Skin of body (tissue), 2 donors: ENCODE results near the gene ERICH6B. TPM values are rescaled to one million over a fixed set of nuclear protein-coding genes. Genes with fewer than 3 reads are reported as not detected.

Experiments
- DNase-seq: peaks from one replicate; lab custom pipeline; 2025; lab: John Stamatoyannopoulos, UW
- total RNA-seq: library from RNA; depleted of rRNA; stranded (reverse); fragments of >200 nt; gene quantifications from one replicate; pipeline ENCODE4 v1.2.3, GENCODE V29; 2014

ERICH6B gene
- total RNA-seq, 1 donor from 2014 or later = not detected

DNA sequence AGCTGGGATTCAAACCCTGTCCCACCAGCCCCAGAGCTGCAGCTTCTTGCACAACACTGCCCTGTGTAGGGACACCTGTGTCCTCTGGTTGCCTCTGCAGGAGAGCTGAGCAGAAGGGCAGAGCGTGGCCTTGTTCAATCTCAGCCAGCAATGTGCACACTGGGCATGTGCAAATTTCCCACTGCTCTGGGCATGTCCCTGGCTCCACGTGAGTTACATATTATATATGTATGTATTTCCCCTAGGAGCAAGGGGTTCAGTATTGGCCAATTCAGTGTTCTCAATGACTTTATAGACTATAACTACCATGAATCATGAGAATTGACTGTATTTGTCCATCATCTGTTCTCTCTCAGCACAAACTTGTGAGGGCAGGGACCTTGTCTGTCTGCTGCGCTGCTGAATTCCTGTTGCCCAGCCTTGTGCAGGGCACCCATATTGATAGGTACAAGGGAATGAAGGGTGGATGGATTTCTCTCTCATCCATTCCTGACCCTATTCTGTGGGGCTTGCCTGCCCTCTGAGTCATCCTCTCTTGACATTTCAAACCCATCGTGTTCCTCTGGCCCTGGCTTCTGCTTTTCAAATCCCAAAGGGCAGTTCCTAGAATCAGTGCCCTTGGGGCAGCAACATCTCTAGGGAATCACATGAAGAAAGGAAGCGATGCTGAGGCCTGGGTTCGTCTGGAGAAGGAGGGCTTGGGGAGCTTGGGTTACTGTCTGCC, 69.7 kb downstream of the ERICH6B start:
- no peak for DNase-seq

DNA sequence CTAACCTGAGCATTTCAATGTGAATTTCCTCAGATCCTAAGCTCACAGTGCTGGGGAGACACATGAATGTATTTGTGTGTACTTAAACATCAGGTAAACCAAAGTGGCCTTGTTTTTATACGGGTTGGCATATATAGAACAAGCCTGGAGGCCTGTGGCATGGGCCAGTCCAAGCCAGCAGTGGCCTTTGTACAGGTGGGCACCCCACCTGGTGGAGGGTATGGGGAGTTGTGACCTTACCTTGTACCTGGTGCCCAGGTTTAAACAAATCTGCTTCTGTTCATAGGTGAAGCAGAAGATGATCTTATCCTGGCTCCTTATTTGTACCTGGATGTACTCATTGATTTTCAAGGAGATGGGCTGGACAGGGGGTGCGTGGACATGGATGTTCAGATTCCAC, 71.0 kb downstream of the ERICH6B start:
- DNase-seq = no peak

DNA sequence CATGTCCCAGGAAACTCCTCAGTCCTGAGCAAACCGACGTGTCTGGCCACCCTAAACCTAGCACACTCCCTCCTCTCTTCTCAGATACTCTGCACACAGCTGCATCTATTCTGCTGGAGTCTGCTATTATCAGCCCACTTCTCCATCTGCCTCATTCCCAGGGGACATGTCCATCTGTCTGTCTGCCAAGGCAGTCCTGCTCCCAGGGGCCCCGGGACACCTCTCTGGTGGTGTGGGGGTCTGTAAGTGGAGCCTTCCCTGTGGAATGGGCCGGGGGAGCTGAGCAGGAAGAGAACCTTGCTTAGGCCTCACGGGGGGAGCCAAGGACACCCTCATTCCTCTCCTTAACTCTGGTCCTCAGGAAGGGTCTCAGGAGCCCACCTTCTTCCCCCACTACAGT, 72.7 kb downstream of the ERICH6B start:
- no peak for DNase-seq

DNA sequence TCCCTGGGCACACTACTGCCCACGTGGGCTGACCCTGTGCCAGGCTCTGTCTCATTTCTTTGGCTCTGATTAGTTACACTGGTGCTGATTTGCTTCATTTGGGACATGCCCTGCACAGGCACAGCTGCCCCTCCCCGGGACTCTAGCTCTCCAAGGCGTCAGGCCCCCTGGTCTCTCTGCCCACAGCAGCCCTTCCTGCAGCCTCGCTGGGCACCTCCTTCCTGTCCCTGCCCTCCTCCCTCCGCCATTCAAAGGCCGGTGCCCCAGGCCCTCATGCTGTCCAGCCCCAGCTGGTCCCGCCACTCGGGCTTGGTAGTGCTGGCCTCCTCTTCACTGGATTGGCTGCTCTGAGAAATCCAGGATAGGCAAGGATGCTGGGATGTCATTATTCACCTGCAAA, 73.1 kb downstream of the ERICH6B start:
- no peak for DNase-seq

DNA sequence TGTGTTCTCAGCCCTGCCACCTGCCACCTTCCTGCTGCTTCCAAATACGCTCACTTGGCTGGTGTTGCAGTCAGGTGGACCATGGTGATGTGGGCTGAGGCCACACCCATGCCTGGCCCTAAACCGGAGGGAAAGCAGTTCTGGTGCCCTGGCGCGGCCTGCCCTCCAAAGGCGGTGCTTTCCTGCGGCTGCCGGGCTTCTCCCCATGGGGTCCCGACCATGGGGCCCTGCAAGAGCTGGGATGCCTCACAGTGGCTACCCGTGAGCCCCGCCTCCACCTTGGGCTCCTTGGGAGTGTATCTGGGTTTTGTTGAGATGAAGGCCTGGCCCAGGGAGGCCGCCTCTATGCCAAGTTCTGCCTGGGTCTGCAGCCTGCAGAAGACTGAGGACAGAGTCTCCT, 73.7 kb downstream of the ERICH6B start:
- no peak for DNase-seq

DNA sequence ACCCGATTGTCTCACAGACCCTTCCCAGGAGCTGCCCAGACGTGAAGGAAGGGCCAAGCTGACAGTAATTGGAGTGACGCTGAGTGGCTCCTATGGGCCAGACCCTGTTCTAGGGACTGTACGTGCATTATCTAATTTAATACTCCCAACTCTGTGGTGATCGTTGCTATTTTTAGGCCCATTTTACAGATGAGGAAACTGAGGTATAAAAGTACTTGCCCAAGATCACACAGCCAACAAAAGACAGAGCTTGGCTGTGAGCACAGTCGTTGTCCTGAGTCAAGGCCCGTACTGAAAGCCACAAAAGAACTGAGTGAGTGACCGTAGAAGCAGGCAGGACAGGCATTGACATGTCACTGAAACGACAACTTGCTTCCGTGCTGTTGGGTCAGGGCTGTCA, 74.7 kb downstream of the ERICH6B start:
- DNase-seq = no peak

DNA sequence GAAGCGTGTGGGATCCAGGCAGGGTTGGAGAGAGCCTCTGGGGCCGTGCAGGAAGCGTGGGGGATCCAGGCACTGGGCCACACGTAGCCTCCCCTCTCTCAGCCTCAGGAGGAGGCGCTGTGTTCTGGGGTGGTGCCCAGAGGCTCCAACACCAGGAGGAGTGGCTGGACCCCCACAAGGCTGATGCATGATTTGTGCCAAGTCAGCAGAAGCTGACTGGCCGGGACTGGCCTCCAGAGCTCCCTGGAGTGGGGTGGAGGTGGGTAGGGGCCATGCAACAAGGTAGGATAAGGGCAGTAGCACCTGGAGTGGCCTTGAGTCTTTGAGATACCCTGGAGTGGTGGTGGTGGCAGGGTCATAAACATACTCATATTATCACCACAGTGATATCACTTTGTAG, 75.3 kb downstream of the ERICH6B start:
- no peak for DNase-seq

DNA sequence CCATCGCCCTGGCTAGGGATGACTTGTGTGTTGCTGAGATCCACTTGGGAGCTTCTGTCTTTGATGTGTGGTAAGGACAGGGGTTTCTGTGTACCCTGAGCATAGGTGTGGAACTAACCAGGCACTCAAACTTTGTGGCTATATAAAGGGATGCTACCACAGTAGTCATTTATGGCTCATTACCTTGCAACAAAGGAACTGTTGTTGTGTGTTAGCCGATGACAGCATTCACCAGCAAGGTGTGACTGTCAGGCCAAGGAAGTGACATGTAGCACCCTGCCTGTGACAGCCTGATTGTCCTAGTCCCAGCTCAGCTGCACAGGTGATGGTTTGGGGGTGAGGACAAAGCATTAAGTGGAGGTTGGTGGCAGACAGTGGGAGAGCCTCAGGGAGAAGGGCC, 77.2 kb downstream of the ERICH6B start:
- no peak for DNase-seq

DNA sequence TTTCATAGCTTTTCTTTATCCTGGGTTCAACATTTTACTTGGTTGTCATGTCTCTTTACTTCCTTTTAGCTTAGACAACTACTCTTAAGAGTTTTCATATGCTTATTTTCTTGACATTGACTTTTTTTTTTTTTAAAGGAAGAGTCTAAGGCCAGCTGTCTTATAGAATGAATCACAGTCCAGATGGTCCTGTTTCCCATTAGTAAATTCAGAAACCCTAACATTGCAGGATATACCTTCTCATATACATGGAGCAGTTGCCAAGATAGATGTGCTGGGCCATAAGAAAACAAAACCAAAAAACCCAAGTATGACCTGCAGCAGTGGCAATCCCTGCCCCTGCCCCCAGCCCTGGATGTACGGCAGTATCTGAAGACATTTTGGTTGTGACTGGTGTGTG, 78.0 kb downstream of the ERICH6B start:
- DNase-seq = no peak

DNA sequence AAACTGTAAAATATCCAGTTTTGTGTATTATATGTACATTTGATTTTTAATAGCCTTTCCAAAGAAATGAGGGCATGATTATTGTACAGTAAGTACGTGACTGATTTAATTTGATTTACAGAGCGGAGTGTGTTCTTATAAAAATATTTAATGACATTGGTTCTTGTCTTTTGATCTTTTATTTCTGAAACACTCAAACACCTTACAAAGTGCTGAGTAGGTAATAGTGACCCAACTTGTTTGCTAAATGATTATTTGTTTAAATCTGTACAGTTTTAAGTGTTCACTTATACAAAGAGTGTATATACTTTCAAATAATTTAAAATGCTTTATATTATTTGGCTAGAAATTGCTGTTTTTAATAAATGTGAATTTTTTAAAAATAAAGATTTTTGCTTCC, 79.3 kb downstream of the ERICH6B start:
- no peak for DNase-seq

DNA sequence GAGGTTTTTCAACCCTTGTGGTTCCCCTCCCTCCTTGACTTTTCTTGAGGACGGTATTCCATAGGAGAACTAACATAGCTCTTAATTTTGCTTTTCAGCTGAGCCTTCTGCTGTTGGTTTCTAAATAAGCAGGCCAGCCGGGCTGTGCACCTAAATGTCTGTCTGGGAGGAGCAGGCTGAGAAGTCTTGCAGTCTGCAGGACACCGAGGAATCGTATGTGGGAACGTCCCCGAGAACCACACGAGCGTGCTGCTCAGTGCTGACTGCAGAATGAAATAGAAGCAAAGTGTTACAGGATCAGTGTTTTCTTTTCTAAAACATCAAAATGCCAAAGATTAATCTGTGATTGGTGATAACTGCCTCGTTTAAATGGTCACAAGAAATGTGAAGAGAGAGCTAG, 80.9 kb downstream of the ERICH6B start:
- no peak for DNase-seq

DNA sequence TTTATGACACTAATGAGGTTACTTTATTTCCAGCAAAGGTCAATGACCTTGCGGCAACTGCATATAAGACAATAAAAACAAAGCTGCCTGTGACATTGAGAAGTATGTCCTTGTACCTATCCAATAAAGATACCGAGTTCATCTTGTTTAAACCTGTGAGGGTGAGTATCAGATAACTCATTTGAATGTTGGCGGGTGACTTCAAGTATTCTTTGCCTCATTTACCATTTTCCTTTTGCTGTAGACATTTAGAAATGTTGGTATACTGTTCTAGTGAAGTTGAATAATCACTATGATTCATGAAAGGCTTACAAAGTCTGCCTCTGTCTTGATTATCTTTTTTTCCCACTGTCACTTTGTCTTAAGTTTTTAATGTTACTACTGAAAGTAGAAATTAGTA, 85.8 kb downstream of the ERICH6B start:
- no peak for DNase-seq

DNA sequence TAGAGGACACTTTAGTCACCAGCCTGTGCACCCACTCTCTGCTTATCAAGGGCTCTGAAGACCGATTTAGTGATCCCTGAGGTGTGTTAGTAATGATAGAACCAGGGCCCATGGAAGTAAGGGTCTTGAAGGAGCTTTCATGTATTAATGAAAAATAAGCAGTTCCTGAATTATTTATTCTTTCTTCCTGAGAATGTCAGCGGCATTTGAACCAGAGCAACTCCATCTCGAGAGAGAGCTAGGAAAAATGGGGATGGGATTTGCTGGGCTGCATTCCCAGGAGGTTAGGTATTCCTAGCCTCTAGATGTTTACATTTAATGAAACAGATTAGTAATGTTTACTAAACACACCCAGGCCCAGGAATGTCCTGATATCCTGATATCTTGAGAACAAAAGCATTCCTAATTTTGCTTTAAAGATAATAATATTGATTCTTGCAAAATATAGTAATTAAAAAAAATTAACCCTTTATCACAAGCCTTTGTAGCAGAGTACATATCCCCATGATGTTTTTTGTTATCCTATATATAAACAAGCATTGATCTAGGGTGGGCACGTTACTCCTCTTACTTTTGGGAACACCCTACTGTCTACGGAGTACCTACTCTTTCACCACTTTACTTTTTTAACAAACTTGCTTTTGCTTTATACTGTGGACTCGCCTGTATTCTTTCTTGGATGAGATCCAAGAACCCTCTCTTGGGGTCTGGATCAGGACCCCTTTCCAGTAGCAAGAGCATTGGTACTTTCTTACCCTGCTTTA, 87.7 kb downstream of the ERICH6B start:
- DNase-seq = no peak

DNA sequence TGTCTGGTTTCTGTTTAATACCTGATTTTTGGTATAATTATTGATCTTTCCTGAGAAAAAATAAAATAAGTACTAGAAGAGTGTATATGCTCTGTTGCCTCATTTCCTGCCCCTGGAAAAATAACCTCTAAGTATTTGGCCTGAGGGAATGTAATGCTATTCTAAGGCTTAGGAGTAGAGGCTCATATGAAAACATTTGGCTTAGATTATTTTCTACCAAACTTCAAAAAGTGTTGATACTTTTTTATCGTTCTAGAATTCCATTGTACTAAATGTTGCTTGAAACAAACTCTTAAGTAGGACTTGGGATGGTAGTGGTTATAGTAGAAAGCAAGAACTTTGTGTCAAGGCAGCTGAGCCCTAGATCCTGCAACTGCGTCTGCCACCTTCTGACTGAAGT, 93.0 kb downstream of the ERICH6B start:
- DNase-seq = no peak

DNA sequence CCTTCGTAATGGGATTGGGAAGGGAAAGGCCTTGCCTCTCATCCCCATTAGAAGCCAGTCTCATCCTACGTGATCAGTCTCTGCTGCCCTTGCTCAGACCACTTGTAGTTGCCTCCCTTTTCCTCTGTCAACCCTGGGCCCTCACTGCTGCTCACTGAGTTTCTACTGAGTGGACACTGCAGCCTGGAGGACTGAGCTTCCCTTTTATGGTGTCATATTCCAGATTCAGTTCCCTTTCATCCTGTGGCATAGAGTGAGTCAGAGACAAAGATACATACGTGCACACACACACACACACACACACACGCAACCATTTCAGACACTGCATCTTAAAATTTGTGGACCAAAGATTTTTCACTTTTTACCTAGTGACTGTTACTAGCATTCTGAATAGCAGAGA, 94.2 kb downstream of the ERICH6B start:
- DNase-seq = no peak

DNA sequence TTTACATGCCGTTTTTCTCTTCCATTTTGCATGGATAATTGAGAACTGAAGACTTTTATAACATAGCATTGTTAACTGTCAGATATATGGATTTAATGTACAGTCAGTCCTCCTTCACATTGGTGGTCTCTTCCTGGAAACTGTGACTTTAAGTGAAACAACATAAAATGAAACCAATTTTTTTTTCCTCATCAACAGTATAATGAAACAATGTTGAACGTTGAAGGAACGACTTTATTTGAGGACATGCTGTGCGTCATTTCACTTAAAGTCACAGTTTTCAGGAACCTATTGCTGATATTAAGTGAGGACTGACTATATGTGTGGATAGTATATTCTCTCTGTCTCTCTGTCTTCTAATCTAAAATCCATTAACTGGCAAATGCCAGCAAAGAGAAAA, 96.0 kb downstream of the ERICH6B start:
- no peak for DNase-seq

DNA sequence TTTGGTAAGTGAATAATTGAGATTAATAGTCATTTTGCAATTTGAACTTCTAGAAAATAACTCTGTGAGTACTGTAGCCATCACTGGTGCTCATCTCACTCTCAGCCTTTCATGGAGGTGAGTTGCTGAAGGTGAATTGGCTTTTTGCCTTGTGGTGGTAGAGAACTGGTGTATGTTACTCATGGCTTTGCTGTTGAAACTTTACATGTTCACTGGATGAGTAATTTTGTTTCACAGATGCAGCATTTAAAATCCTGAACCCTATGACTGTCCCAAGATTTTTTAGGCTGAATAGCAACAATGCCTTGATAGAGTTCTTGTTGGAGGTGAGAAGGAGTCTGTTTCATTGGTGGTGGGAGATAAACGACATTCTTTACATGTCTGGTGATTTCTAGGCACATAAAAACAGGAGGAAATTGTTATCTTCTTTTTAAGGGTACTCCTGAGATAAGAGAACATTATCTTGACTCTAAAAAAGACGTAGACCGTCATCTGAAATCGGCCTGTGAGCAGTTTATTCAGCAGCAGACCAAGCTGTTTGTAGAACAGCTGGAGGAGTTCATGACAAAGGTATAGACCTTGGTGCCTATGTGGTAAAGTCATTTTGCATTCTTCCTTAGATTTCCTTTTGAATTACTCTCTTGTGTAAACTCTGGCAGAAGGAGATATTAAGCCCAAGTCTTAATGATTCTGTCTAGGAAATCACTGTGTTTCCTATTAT, 96.9 kb downstream of the ERICH6B start:
- no peak for DNase-seq

DNA sequence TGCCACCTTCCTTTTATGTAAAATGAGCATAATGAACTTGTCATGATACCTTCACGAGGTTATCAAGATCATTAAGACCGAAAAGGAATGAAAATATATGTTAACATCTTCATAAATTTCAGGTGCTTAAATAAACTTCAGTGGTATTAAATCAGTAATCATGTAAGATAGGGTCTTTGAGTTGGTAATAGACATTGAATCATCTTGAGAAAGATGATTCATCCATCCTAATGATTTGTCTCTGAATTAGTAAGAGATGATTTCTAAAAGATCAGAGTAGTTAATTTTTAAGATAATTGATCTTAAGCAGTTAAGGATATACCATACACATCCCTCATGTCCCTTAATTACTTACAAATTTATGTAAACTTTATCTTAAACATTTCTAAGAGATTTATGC, 98.8 kb downstream of the ERICH6B start:
- DNase-seq = no peak

DNA sequence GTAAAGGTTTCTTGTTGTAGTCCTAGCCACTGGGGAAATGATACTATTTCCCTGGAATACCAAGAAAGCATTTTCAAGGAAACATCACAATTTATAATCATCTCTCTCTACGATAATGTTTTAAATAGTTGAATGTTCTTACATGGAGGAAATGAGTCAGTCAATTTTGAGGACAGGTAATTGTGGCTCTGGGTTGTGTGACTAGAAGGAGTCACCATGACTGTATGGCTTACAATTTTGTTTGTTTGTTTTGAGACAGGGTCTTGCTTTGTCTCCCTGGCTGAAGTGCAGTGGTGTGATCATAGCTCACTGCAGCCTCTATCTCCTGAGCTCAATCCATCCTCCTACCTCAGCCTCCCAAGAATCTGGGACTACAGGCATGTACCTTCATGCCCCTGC, 103.4 kb downstream of the ERICH6B start:
- no peak for DNase-seq

DNA sequence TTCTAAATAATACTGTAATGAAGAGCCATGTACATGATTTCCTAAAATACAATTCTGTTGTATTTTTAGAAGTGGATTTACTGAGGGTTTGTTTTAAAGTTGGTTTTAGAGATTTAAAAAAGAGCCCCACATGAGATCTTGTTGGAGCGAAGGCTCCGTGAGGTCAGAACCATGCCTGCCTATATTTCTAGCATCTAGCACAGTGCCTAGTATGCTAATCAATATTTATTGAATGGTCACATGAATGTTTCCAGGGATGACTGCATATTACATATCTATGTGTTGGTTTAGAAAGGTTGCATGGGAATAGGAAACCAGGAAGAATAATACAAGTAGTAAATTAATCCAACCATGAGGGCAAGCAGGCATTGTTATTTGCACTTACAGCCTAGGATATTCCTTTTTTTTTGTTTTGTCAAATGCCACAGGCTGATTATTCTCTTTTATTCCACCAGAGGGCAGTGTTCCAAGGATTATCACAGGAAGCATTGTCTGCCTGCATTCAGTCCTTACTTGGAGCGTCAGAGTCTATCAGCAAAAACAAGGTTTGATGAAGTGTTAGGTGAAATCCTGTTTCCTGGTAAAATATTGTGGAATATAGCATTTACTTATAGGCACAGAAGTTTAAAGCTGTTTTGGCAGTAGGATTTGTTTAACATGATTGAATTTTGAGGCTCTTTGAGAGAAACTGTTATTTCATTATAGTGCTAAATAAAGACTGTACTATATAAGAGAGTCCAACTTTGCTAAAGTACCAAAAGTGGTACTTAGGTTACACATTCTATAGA, 104.0 kb downstream of the ERICH6B start:
- DNase-seq = peak; percentile 52

DNA sequence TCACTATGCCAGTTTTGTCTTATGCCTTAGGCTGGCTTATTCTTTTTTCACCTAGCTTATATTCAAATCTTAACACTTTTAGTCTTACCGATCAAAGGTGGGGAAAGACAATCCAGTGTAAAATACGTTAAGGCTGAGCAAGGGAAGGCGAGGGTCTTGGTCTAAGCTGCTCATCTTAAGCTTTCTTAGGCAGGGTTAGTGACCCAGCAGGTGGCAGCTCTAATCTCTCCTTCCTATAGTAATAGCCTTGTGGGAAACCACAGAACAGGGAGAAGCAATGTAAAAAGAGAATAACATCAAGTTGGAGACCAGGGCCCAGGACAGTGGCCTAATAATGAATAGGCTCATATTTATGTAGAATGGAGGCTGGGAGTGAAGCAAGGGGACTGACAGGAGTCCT, 104.9 kb downstream of the ERICH6B start:
- DNase-seq = no peak

DNA sequence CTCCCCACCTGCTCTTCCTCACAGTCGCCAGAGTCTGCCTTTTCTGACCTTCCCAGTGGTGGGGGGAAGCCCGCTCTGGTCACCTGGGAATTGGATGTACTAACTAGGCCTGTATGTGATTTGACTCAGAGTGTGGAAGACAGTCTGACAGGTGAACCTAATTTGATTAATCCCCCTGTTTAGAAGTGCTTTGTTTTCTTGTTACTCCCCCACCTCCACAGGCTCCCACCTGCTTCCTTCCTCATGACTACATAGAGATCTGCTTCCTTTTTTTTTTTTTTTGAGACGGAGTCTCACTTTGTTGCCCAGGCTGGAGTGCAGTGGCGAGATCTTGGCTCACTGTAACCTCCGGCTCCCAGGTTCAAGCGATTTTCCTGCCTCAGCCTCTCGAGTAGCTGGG, 106.8 kb downstream of the ERICH6B start:
- DNase-seq = no peak
